BE2C (cell line): ENCODE results near the gene AUTS2.

Source experiments
- DNase-seq: peaks from one replicate; pipeline ENCODE4 v3.0.0-alpha.2; 2020
- H3K27me3 ChIP-seq: fragments of 250-450 bp; sonication (Bioruptor Pico); 2 replicates; pipeline ENCODE4 v1.5.1; 2020; ENCODE audit warnings: mild to moderate bottlenecking
- H3K36me3 ChIP-seq: fragments of 250-450 bp; sonication (Bioruptor Pico); 2 replicates; pipeline ENCODE4 v1.5.1; 2020; ENCODE audit warnings: mild to moderate bottlenecking
- H3K4me1 ChIP-seq: fragments of 250-450 bp; sonication (Bioruptor Pico); 2 replicates; pipeline ENCODE4 v1.5.1; 2020
- H3K4me3 ChIP-seq: 2 replicates; pipeline ENCODE4 v1.5.1; 2011; ENCODE audit warnings: low read depth, low read length
- H3K9me3 ChIP-seq: fragments of 250-450 bp; sonication (Bioruptor Pico); 2 replicates; pipeline ENCODE4 v1.5.1; 2020
- TF ChIP-seq, protein P1 (sequence below): IDR thresholded peaks from 2 replicates; pipeline ENCODE4 v1.5.1; 2012; ENCODE audit warnings: mild to moderate bottlenecking, low read depth, low read length

The AUTS2 gene

GRCh38 chr7:70616211-70616610, 1017.9 kb downstream of the AUTS2 start:
- Histone ChIP-seq H3K4me1 (peaks cover 23% of the 10 kb centered on the region), H3K4me3 (no peak overlapping the region), H3K27me3 (no peaks in the 10 kb centered on the region), H3K36me3 (no peaks in the 10 kb centered on the region), H3K9me3 (no peaks in the 10 kb centered on the region)
- TF ChIP-seq, protein P1, sequence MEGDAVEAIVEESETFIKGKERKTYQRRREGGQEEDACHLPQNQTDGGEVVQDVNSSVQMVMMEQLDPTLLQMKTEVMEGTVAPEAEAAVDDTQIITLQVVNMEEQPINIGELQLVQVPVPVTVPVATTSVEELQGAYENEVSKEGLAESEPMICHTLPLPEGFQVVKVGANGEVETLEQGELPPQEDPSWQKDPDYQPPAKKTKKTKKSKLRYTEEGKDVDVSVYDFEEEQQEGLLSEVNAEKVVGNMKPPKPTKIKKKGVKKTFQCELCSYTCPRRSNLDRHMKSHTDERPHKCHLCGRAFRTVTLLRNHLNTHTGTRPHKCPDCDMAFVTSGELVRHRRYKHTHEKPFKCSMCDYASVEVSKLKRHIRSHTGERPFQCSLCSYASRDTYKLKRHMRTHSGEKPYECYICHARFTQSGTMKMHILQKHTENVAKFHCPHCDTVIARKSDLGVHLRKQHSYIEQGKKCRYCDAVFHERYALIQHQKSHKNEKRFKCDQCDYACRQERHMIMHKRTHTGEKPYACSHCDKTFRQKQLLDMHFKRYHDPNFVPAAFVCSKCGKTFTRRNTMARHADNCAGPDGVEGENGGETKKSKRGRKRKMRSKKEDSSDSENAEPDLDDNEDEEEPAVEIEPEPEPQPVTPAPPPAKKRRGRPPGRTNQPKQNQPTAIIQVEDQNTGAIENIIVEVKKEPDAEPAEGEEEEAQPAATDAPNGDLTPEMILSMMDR, result no peak
- DNase-seq, result no peak

DNA sequence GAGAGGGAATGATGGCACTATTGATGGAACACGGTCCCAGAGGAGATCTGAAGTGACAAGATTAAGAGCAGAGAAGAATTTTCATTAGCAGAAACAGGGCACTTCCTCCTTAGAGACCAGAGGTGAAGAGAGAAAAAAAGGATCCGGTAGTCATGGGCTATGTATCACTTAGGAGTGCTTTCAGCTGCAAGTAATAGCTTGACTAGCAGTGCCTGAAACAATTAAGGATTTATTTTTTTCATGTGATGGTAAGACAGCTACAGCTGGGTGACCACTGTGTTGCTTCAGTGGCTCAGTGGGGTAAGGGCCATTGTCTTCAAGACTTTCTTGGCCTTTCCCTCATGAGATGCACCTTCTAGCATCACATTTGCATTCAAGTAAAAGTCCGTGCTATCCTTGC, 1018.5 kb downstream of the AUTS2 start:
- no peaks in the 10 kb centered on the region for H3K9me3 ChIP-seq
- peaks cover 23% of the 10 kb centered on the region for H3K4me1 ChIP-seq
- no peak overlapping the region for H3K4me3 ChIP-seq
- H3K36me3 ChIP-seq, result no peaks in the 10 kb centered on the region
- no peaks in the 10 kb centered on the region for H3K27me3 ChIP-seq
- DNase-seq, result no peak
- TF ChIP-seq, protein P1, result no peak

DNA sequence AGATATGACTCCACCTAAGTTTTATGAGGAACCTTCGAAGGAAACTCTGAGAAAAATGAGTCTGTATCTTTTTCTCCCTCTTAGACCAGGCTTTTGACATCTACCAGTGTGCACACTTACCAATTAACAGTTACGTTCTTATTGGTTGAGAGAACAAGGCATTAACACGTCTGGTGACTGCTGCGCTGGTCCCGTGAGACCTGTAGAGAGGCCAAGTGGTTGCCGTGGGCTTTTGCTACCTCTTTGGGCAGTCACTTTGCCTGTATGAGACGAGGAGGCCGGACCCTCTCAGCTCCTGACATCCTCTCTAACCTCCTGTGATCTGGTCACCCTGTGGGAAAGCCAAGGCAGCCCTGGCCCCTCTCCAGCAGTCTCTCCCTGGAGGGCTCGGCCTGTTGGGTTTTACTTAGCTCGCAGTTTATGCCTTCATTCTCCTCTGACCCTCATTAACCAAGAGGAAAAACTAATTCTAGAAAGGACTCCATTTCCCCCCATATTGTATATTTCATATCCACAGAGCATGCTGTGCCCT, 1019.8 kb downstream of the AUTS2 start:
- H3K9me3 ChIP-seq, result no peaks in the 10 kb centered on the region
- peaks cover 23% of the 10 kb centered on the region for H3K4me1 ChIP-seq
- TF ChIP-seq, protein P1, result no peak
- no peaks in the 10 kb centered on the region for H3K27me3 ChIP-seq
- H3K36me3 ChIP-seq, result no peaks in the 10 kb centered on the region
- peak; percentile 28 for DNase-seq
- no peak overlapping the region for H3K4me3 ChIP-seq

GRCh38 chr7:70619130-70619529, 1020.9 kb downstream of the AUTS2 start:
- Histone ChIP-seq H3K9me3 (no peaks in the 10 kb centered on the region), H3K4me1 (peaks cover 17% of the 10 kb centered on the region), H3K36me3 (no peaks in the 10 kb centered on the region), H3K27me3 (no peaks in the 10 kb centered on the region), H3K4me3 (no peak overlapping the region)
- peak; percentile 39 for DNase-seq
- TF ChIP-seq, protein P1, result no peak

DNA sequence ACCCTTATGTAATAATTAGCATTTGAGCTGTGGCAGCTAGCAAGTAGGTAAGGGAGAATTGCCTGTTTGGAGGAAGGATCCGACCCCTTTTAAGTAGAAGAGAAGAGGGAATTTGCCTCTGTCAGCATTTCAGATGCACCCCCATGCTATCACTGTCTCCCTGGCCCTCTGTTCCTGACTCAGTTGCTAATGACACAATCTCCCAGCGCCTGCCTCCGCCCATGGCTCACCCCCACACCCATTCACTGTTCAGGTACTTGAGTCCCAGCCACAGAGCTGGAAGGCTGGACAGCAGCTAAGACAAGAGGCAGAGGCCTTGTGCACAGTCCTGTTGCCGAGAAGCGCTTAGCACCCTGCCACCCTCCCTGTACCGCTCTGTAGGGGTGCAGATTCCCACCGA, 1021.4 kb downstream of the AUTS2 start:
- no peaks in the 10 kb centered on the region for H3K36me3 ChIP-seq
- no peaks in the 10 kb centered on the region for H3K9me3 ChIP-seq
- TF ChIP-seq, protein P1, result no peak
- H3K4me3 ChIP-seq, result no peak overlapping the region
- no peaks in the 10 kb centered on the region for H3K27me3 ChIP-seq
- peaks cover 17% of the 10 kb centered on the region for H3K4me1 ChIP-seq
- DNase-seq, result no peak

DNA sequence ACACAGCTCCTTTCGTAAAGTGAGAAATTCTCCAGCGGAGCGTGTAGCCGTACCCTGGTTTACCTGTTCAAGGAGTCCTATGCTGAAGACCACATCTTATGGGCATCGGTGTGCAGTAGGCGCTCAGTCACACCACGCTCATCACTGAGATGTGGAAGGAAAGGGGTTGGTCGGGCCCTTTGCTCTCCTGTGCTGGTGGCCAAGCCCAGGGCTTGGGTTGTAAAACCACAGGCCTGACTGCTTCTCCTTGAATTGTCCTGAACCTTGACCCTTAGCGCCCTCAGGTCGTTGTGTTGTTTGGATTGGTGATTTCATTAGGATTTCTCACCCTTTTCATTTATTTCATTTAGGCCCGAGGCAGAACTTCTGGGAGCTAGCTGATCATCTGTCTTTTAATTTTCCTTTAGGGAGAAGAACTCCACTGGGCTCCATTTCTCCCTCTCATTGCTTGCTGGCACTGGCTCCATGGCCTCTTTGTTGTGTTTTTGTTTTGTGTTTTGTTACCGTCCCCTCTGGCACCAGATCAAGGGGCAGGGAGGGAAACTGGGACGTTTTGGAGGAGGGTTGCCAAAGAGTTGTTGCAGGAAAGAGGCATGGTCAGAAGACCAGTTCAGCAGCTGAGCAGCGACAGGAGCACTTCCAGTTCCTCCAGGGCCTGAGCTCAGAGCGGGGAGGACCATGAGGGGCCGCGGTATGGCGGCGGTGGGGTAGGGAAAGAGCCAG, 1022.2 kb downstream of the AUTS2 start:
- Histone ChIP-seq H3K4me1 (peaks cover 12% of the 10 kb centered on the region), H3K4me3 (no peak overlapping the region), H3K36me3 (no peaks in the 10 kb centered on the region), H3K9me3 (no peaks in the 10 kb centered on the region), H3K27me3 (no peaks in the 10 kb centered on the region)
- TF ChIP-seq, protein P1, result no peak
- DNase-seq, result no peak
